GM12878 (cell line): ENCODE measurements around the gene ADCY9. TPM values are rescaled to one million over a fixed set of nuclear protein-coding genes. Genes with fewer than 3 reads are reported as not detected.

Source experiments
- ATAC-seq: fragments of 200-7000 bp; cut with Tn5 transposase; 3 replicates; pipeline ENCODE4 v1.9.1; 2020; ENCODE audit warnings: mild to moderate bottlenecking, moderate library complexity
- BruUV-seq: library from RNA; stranded (reverse); fragments of 400-500 nt; replicated peaks from 2 replicates; lab custom pipeline; 2021; lab: Mats Ljungman, UMichigan
- CTCF ChIA-PET: fragments of 300-600 bp; sonication (Branson Sonifier 250); formaldehyde crosslinking; extraction: SDS; loops from one replicate; lab custom pipeline; 2021; ENCODE audit warnings: inconsistent platforms; lab: Yijun Ruan, JAX
- POLR2A ChIA-PET: fragments of 350-600 bp; formaldehyde crosslinking; extraction: SDS; loops from one replicate; lab custom pipeline; 2021; ENCODE audit warnings: inconsistent platforms; lab: Charles Lee
- RAD21 ChIA-PET: fragments of 300-600 bp; sonication (Branson Sonifier 250); formaldehyde crosslinking; loops from one replicate; lab custom pipeline; 2023; ENCODE audit warnings: antibody characterized with exemption; ENCODE audit not compliant: unreplicated experiment; lab: Charles Lee
- SMC1A ChIA-PET: fragments of 300-600 bp; sonication (Branson Sonifier 250); formaldehyde crosslinking; loops from one replicate; lab custom pipeline; 2023; ENCODE audit not compliant: unreplicated experiment, uncharacterized antibody; lab: Charles Lee
- DNase-seq: peaks from one replicate; pipeline ENCODE4 v3.0.0-alpha.2; 2011; ENCODE audit warnings: low read depth, low spot score
- FAIRE-seq: peaks from 3 replicates; lab custom pipeline; 2011; peaks lifted over from hg19 to GRCh38; lab: Jason Lieb, UNC
- H2AFZ ChIP-seq: 2 replicates; pipeline ENCODE4 v1.6.0; 2011; ENCODE audit warnings: low read depth, low read length, control low read depth; ENCODE audit not compliant: control insufficient read depth
- H3K27ac ChIP-seq: 2 replicates; pipeline ENCODE4 v1.5.1; 2011; ENCODE audit warnings: control low read depth; ENCODE audit not compliant: control insufficient read depth, insufficient read depth
- H3K27me3 ChIP-seq, 2 experiments: replicated peaks in 1 of 2; 2 replicates each; pipeline versions ENCODE4 v1.6.0 to v1.6.1; 2011; ENCODE audit warnings: low read length in 1 of 2; ENCODE audit not compliant: control insufficient read depth in 2 of 2, insufficient read depth in 2 of 2
- H3K36me3 ChIP-seq, 2 experiments: 2 replicates each; pipeline ENCODE4 v1.5.1; 2011; ENCODE audit warnings: low read length in 1 of 2; ENCODE audit not compliant: control insufficient read depth in 2 of 2, insufficient read depth in 2 of 2
- H3K4me1 ChIP-seq: 2 replicates; pipeline ENCODE4 v1.6.1; 2011; ENCODE audit warnings: mild to moderate bottlenecking, low read length, moderate library complexity, mixed read lengths; ENCODE audit not compliant: control insufficient read depth, insufficient read depth
- H3K4me2 ChIP-seq: 2 replicates; pipeline ENCODE4 v1.6.0; 2011; ENCODE audit warnings: control low read depth; ENCODE audit not compliant: control insufficient read depth, insufficient read depth
- H3K4me3 ChIP-seq: fragments of 200-600 bp; sonication (generic); 2 replicates; pipeline ENCODE4 v1.5.1; 2016
- H3K79me2 ChIP-seq: 2 replicates; pipeline ENCODE4 v1.6.0; 2011; ENCODE audit warnings: low read length; ENCODE audit not compliant: control insufficient read depth, insufficient read depth
- H3K9ac ChIP-seq: 2 replicates; pipeline ENCODE4 v1.8.0; 2011; ENCODE audit warnings: low read length, control low read depth, mixed read lengths; ENCODE audit not compliant: control insufficient read depth, insufficient read depth
- H3K9me3 ChIP-seq: replicated peaks from 3 replicates; pipeline ENCODE4 v1.5.1; 2011; ENCODE audit warnings: mild to moderate bottlenecking, low read length; ENCODE audit not compliant: control insufficient read depth, insufficient read depth
- H4K20me1 ChIP-seq: 2 replicates; pipeline ENCODE4 v1.6.0; 2011; ENCODE audit not compliant: control insufficient read depth, insufficient read depth
- ASH2L ChIP-seq: fragments of 300-600, 200-600 bp; sonication (generic); IDR thresholded peaks from 2 replicates; pipeline ENCODE4 v1.6.1; 2017; ENCODE audit warnings: low read depth, mild to moderate bottlenecking, borderline replicate concordance
- CREB1 ChIP-seq: IDR thresholded peaks from 2 replicates; pipeline ENCODE4 v1.6.1; 2012; ENCODE audit warnings: low read depth, mild to moderate bottlenecking, inconsistent platforms
- E2F4 ChIP-seq: IDR thresholded peaks from 2 replicates; pipeline ENCODE4 v1.6.1; 2012; ENCODE audit warnings: low read depth, low read length, improper control_type of control experiment
- FOXM1 ChIP-seq: IDR thresholded peaks from 2 replicates; pipeline ENCODE4 v1.6.1; 2012; ENCODE audit warnings: low read depth, mild to moderate bottlenecking, inconsistent platforms, low read length, moderate library complexity
- MYC ChIP-seq: IDR thresholded peaks from 2 replicates; pipeline ENCODE4 v1.6.1; 2011; ENCODE audit warnings: mild to moderate bottlenecking, low read length, moderate library complexity, inconsistent platforms; ENCODE audit not compliant: insufficient read depth, insufficient replicate concordance, insufficient read length, severe bottlenecking
- NRF1 ChIP-seq: conservative IDR thresholded peaks from 2 replicates; pipeline ENCODE4 v1.6.1; 2011; ENCODE audit warnings: mild to moderate bottlenecking, low read depth, low read length, improper control_type of control experiment
- PRDM15 ChIP-seq: fragments of 450-650 bp; formaldehyde crosslinking; IDR thresholded peaks from 2 replicates; pipeline ENCODE4 v1.4.0; 2020; ENCODE audit warnings: mild to moderate bottlenecking, moderate library complexity
- RELB ChIP-seq: fragments of 450-650 bp; IDR thresholded peaks from 2 replicates; pipeline ENCODE4 v1.6.1; 2017; ENCODE audit warnings: low read depth, mild to moderate bottlenecking, moderate library complexity
- SREBF1 ChIP-seq: IDR thresholded peaks from 2 replicates; pipeline ENCODE4 v1.6.1; 2012; ENCODE audit warnings: mild to moderate bottlenecking, low read length
- WGBS: methylation state at CpG from one replicate; pipeline ENCODE4 v1.1.6; 2016; ENCODE audit warnings: low lambda C conversion rate; ENCODE audit not compliant: insufficient replicate concordance, insufficient coverage; ENCODE audit errors: missing lambda C conversion rate; 5-methylcytosine and 5-hydroxymethylcytosine counted together
- in situ Hi-C: fragments of 300-500 bp; cut with MboI; formaldehyde crosslinking; loops from 9 replicates; pipeline ENCODE4 v1.14.3; 2018; ENCODE audit warnings: mixed read lengths
- intact Hi-C: fragments of 100-400 bp; cut with micrococcal nuclease; formaldehyde crosslinking; loops from one replicate; pipeline ENCODE4 v1.14.2; 2022; ENCODE audit not compliant: unreplicated experiment
- polyA plus RNA-seq, 11 experiments: library from polyadenylated mRNA; depleted of rRNA in 4 of 11; unstranded in 6 of 11; stranded (reverse) in 5 of 11; fragments of >200 nt; fragmentation: Nextera tagmentation in 4 of 11; fragmentation: Illumina TruSeq in 1 of 11; extraction: Ambion mirVana in 4 of 11; extraction: Trizol in 1 of 11; gene quantifications; 1 replicate in 1 of 11; 2 replicates in 10 of 11; pipeline versions ENCODE4 v1.2.1 to v1.2.3, GENCODE V29; 2011 to 2016; ENCODE audit warnings: inconsistent platforms in 2 of 11, missing spikeins in 2 of 11, low read depth in 1 of 11
- total RNA-seq, 4 experiments: library from RNA; depleted of rRNA in 3 of 4; stranded (reverse); fragments of >200 nt in 3 of 4; fragmentation: Illumina TruSeq in 1 of 4; extraction: Trizol in 1 of 4; gene quantifications; 2 replicates each; pipeline versions ENCODE4 v1.2.1 to v1.2.3, GENCODE V29; 2013 to 2021

Gene ADCY9
- total and polyA plus RNA-seq, 10 of the 15 experiments (the other 5 are each of a cell fraction or from before 2014, with no cell fraction given), result 0.09 to 0.41 (median 0.15) TPM; not detected in 3

- no peaks in the 10 kb centered on the region for H3K79me2 ChIP-seq
- no peaks in the 10 kb centered on the region for H3K4me1 ChIP-seq
- H3K36me3 ChIP-seq, result no peaks in the 10 kb centered on the region
- TF ChIP-seq ASH2L (no peak), SREBF1 (no peak), RELB (no peak), FOXM1 (no peak), MYC (no peak), CREB1 (no peak), PRDM15 (CRISPR knock-in tag) (no peak), NRF1 (no peak), E2F4 (no peak)
- DNase-seq (no peak), FAIRE-seq (no peak), ATAC-seq (no peak)
- H2AFZ ChIP-seq, result no peak overlapping the region
- RAD21 ChIA-PET, result no interaction called here
- no peak overlapping the region for H3K4me2 ChIP-seq
- H3K9me3 ChIP-seq, result no peaks in the 10 kb centered on the region
- H3K27me3 ChIP-seq, result no peaks in the 10 kb centered on the region; a peak in 2 of 4 replicates
- CTCF ChIA-PET, result interaction anchor here (0.7 kb wide), 1 partner anchor 150 kb away, joined by 3 read pairs; no protein-coding TSS in a partner anchor
- no peak overlapping the region for H3K9ac ChIP-seq
- 70% methylated on average over 15 of the region's 15 CpGs for WGBS
- BruUV-seq, result no TSS peak
- POLR2A ChIA-PET, result no interaction called here
- intact Hi-C loops, result no loop called here
- H4K20me1 ChIP-seq, result no peaks in the 10 kb centered on the region
- H3K4me3 ChIP-seq, result no peak overlapping the region
- no peak overlapping the region for H3K27ac ChIP-seq
- SMC1A ChIA-PET, result no interaction called here
- in situ Hi-C loops, result no loop called here
Measured at GRCh38 chr16:4103745-4104144, 12.5 kb downstream of the ADCY9 start.
